PC-3 (cell line): Measurements from ENCODE around the gene MSI2. TPM values are rescaled to one million over a fixed set of nuclear protein-coding genes. Genes with fewer than 3 reads are reported as not detected.

ENCODE experiments used
- ATAC-seq: fragments of 200-7000 bp; cut with Tn5 transposase; 2 replicates; pipeline ENCODE4 v1.9.1; 2020; ENCODE audit warnings: mild to moderate bottlenecking, moderate library complexity
- BruUV-seq: library from RNA; stranded (reverse); fragments of 400-500 nt; replicated peaks from 2 replicates; lab custom pipeline; 2021; lab: Mats Ljungman, UMichigan
- CTCF ChIA-PET: fragments of 300-600 bp; sonication (Branson Sonifier 250); formaldehyde crosslinking; loops from one replicate; lab custom pipeline; 2022; ENCODE audit warnings: antibody characterized with exemption; lab: Charles Lee
- POLR2A ChIA-PET: fragments of 300-600 bp; sonication (Branson Sonifier 250); formaldehyde crosslinking; loops from one replicate; lab custom pipeline; 2022; ENCODE audit warnings: antibody characterized with exemption; ENCODE audit not compliant: unreplicated experiment; lab: Charles Lee
- DNase-seq: peaks from one replicate; pipeline ENCODE4 v3.0.0-alpha.2; 2015
- H2AFZ ChIP-seq: fragments of 300-600 bp; sonication (generic); 2 replicates; pipeline ENCODE4 v1.6.0; 2016; ENCODE audit warnings: antibody characterized with exemption, low read length
- H3F3A ChIP-seq: fragments of 300-600 bp; sonication (generic); one replicate; pipeline ENCODE4 v1.6.0; 2017; ENCODE audit warnings: antibody characterized with exemption, low read length, control low read depth, mild to moderate bottlenecking; ENCODE audit not compliant: unreplicated experiment
- H3K27ac ChIP-seq: fragments of 300-600 bp; sonication (generic); 2 replicates; pipeline ENCODE4 v1.5.1; 2016; ENCODE audit warnings: mild to moderate bottlenecking, low read length
- H3K27me3 ChIP-seq: fragments of 300-600 bp; sonication (generic); 2 replicates; pipeline ENCODE4 v1.6.1; 2016; ENCODE audit warnings: low read length, mixed read lengths
- H3K36me3 ChIP-seq: fragments of 300-600 bp; sonication (generic); 2 replicates; pipeline ENCODE4 v1.6.1; 2016; ENCODE audit warnings: low read depth, mixed run types, low read length, mixed read lengths
- H3K4me1 ChIP-seq: fragments of 300-600 bp; sonication (generic); 2 replicates; pipeline ENCODE4 v1.5.1; 2016; ENCODE audit warnings: low read length; ENCODE audit not compliant: insufficient read depth
- H3K4me2 ChIP-seq: fragments of 300-600 bp; sonication (generic); 2 replicates; pipeline ENCODE4 v1.6.0; 2016; ENCODE audit warnings: low read length
- H3K4me3 ChIP-seq: fragments of 300-600 bp; sonication (generic); 2 replicates; pipeline ENCODE4 v1.5.1; 2016; ENCODE audit warnings: mild to moderate bottlenecking, low read length, mixed read lengths
- H3K79me2 ChIP-seq: fragments of 300-600 bp; sonication (generic); 2 replicates; pipeline ENCODE4 v1.6.1; 2017; ENCODE audit warnings: low read length, mixed read lengths
- H3K9ac ChIP-seq: fragments of 300-600 bp; sonication (generic); 2 replicates; pipeline ENCODE4 v1.6.0; 2016; ENCODE audit warnings: mild to moderate bottlenecking, low read length
- H3K9me2 ChIP-seq: fragments of 300-600 bp; sonication (generic); replicated peaks from 2 replicates; pipeline ENCODE4 v1.6.1; 2016; ENCODE audit warnings: mixed run types, low read length, mixed read lengths
- H3K9me3 ChIP-seq: fragments of 300-600 bp; sonication (generic); 2 replicates; pipeline ENCODE4 v1.6.1; 2016; ENCODE audit warnings: low read length, mixed read lengths
- H4K20me1 ChIP-seq: fragments of 300-600 bp; sonication (generic); 2 replicates; pipeline ENCODE4 v1.6.1; 2016; ENCODE audit warnings: low read length, mixed read lengths
- EZH2 ChIP-seq: fragments of 300-600 bp; sonication (generic); IDR thresholded peaks from one replicate; pipeline ENCODE4 v1.6.1; 2017; ENCODE audit warnings: antibody characterized with exemption, mild to moderate bottlenecking, low read length; ENCODE audit not compliant: unreplicated experiment
- EZH2phosphoT487 ChIP-seq: fragments of 300-600 bp; sonication (generic); IDR thresholded peaks from 2 replicates; pipeline ENCODE4 v1.6.1; 2018; ENCODE audit warnings: mild to moderate bottlenecking, antibody characterized with exemption, low read length, borderline replicate concordance
- intact Hi-C: fragments of 100-400 bp; cut with micrococcal nuclease; formaldehyde crosslinking; loops from 2 replicates; pipeline ENCODE4 v1.9.0; 2023
- total RNA-seq: library from RNA; depleted of rRNA; stranded (reverse); fragments of >200 nt; gene quantifications from 2 replicates; pipeline ENCODE4 v1.2.3, GENCODE V29; 2014
- TF ChIP-seq, protein P1 (sequence below): fragments of 300-600 bp; sonication (generic); conservative IDR thresholded peaks from 2 replicates; pipeline ENCODE4 v1.5.1; 2017; ENCODE audit warnings: antibody characterized with exemption, low read depth, mild to moderate bottlenecking, low read length

MSI2 gene
- total RNA-seq, 1 experiment from 2014 or later: 54.7 TPM

DNA sequence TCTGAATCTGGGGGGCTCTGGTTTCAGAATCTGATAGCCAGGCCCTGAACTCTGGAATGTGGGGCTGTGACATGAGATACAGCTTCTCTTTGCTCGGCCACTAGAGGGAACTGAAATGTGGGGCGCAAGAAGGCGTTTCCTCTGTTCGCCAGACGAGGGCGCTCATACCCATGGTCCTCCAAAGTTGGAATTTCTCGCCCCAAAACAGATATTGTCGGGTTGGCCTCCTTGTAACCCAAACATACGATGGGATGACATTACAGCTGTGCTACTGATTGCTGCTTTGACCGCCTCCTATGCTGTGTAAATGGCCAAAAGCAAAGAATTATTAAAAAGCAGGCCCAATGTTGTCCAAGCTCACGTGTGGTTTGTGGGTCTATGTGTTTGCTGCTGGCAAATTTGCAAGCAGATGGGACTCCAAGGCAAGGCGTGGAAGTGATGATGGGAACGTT is 13.1 kb upstream of the MSI2 start:
- no peak overlapping the region for H3K9ac ChIP-seq
- ATAC-seq (peak; percentile 73), DNase-seq (peak; percentile 83)
- peak overlapping the region; percentile 20 for H2AFZ ChIP-seq
- TF ChIP-seq EZH2 (no peak), EZH2phosphoT487 (no peak)
- TF ChIP-seq, protein P1, sequence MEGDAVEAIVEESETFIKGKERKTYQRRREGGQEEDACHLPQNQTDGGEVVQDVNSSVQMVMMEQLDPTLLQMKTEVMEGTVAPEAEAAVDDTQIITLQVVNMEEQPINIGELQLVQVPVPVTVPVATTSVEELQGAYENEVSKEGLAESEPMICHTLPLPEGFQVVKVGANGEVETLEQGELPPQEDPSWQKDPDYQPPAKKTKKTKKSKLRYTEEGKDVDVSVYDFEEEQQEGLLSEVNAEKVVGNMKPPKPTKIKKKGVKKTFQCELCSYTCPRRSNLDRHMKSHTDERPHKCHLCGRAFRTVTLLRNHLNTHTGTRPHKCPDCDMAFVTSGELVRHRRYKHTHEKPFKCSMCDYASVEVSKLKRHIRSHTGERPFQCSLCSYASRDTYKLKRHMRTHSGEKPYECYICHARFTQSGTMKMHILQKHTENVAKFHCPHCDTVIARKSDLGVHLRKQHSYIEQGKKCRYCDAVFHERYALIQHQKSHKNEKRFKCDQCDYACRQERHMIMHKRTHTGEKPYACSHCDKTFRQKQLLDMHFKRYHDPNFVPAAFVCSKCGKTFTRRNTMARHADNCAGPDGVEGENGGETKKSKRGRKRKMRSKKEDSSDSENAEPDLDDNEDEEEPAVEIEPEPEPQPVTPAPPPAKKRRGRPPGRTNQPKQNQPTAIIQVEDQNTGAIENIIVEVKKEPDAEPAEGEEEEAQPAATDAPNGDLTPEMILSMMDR: peak; percentile 100
- no peaks in the 10 kb centered on the region for H3K9me3 ChIP-seq
- no peaks in the 10 kb centered on the region for H4K20me1 ChIP-seq
- H3K27me3 ChIP-seq: no peaks in the 10 kb centered on the region
- no peaks in the 10 kb centered on the region for H3K9me2 ChIP-seq
- H3K36me3 ChIP-seq: no peaks in the 10 kb centered on the region
- no TSS peak for BruUV-seq
- ChIA-PET POLR2A (no interaction called here), CTCF (interaction anchor here (0.5 to 1.7 kb wide), 22 partner anchors 9 to 590 kb away, joined by 3 to 20 read pairs (median 4); no protein-coding TSS in a partner anchor)
- no peaks in the 10 kb centered on the region for H3K4me1 ChIP-seq
- H3K4me3 ChIP-seq: no peak overlapping the region
- no peak overlapping the region for H3K27ac ChIP-seq
- H3K79me2 ChIP-seq: no peaks in the 10 kb centered on the region
- no peaks in the 10 kb centered on the region for H3F3A ChIP-seq
- intact Hi-C loops: loop anchor here (1.0 to 5.0 kb wide), 6 partner anchors 112 to 869 kb away; no protein-coding TSS in a partner anchor
- 0 out of 2 replicates have a peak overlapping the region, but pooled peaks have one; percentile 6 for H3K4me2 ChIP-seq

DNA sequence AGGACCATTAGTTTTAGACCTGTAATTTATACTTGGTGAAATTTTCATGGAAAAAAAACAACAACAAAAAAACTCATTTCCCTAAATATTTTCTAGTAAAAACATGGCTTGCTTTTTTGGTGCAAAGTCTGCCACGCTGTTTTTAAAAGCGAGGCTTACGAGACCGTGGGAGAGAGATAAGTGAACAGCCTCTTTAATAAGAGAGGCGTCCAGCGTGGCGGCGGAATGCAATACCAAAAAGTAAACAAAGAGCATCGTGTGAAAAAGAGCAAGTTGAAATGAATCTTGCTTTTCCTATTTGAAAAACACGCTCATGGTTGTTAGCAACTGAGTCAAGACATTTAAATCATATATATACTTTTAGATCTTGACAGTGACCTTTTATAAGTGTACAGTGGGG is 10.5 kb upstream of the MSI2 start:
- ATAC-seq: no peak
- no peaks in the 10 kb centered on the region for H4K20me1 ChIP-seq
- H3K9me3 ChIP-seq: no peaks in the 10 kb centered on the region
- no peak overlapping the region for H2AFZ ChIP-seq
- no peak for DNase-seq
- no peaks in the 10 kb centered on the region for H3K4me1 ChIP-seq
- no peaks in the 10 kb centered on the region for H3K9me2 ChIP-seq
- H3K9ac ChIP-seq: no peak overlapping the region
- H3F3A ChIP-seq: no peaks in the 10 kb centered on the region
- TF ChIP-seq, protein P1: no peak
- TF ChIP-seq EZH2 (no peak), EZH2phosphoT487 (no peak)
- no peak overlapping the region for H3K27ac ChIP-seq
- ChIA-PET POLR2A (no interaction called here), CTCF (no interaction called here)
- H3K4me2 ChIP-seq: no peak overlapping the region
- intact Hi-C loops: no loop called here
- no peak overlapping the region for H3K4me3 ChIP-seq
- H3K79me2 ChIP-seq: no peaks in the 10 kb centered on the region
- no peaks in the 10 kb centered on the region for H3K36me3 ChIP-seq
- no TSS peak for BruUV-seq
- no peaks in the 10 kb centered on the region for H3K27me3 ChIP-seq

DNA sequence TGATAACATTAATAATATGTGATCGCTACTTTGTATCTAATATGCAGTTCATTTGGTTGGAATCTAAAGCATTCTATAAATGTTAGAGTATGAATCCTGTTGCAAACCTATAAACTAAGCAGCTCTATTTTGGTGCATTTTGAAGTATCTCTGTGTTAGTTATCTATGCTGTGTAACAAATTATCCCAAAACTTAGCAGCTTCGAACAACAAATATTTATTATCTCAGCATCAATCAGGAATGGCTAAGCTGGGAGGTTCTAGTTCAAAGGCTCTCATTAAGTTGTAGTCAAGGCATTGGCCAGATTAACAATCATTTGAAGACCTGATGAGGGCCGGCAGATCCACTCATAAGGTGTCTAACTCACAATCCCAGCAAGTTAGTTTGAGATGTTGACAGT is 10.1 kb upstream of the MSI2 start:
- ATAC-seq: no peak
- no peaks in the 10 kb centered on the region for H3K36me3 ChIP-seq
- no peaks in the 10 kb centered on the region for H3K4me1 ChIP-seq
- no peaks in the 10 kb centered on the region for H3K27me3 ChIP-seq
- TF ChIP-seq EZH2phosphoT487 (no peak), EZH2 (no peak)
- TF ChIP-seq, protein P1: no peak
- no peak for DNase-seq
- H3K9ac ChIP-seq: no peak overlapping the region
- no peaks in the 10 kb centered on the region for H3K9me2 ChIP-seq
- BruUV-seq: no TSS peak
- H3K4me2 ChIP-seq: no peak overlapping the region
- H3K27ac ChIP-seq: no peak overlapping the region
- H3K4me3 ChIP-seq: no peak overlapping the region
- H3K9me3 ChIP-seq: no peaks in the 10 kb centered on the region
- no peaks in the 10 kb centered on the region for H3F3A ChIP-seq
- H4K20me1 ChIP-seq: no peaks in the 10 kb centered on the region
- no peak overlapping the region for H2AFZ ChIP-seq
- ChIA-PET POLR2A (no interaction called here), CTCF (interaction anchor here (0.7 kb wide), 1 partner anchor 602 kb away, joined by 3 read pairs; no protein-coding TSS in a partner anchor)
- no peaks in the 10 kb centered on the region for H3K79me2 ChIP-seq
- intact Hi-C loops: no loop called here
